WTC11 (cell line): ENCODE data around the gene ZSWIM6. TPM values are rescaled to one million over a fixed set of nuclear protein-coding genes. Genes with fewer than 3 reads are reported as not detected.

Experiments
- ATAC-seq: fragments of 200-7000 bp; cut with Tn5 transposase; 2 replicates; pipeline ENCODE4 v1.10.0; 2021; ENCODE audit warnings: mild to moderate bottlenecking, moderate library complexity
- CTCF ChIA-PET: fragments of 300-600 bp; sonication (Branson Sonifier 250); formaldehyde crosslinking; loops from one replicate; lab custom pipeline; 2021; ENCODE audit warnings: antibody characterized with exemption; lab: Charles Lee
- POLR2A ChIA-PET: fragments of 350-600 bp; sonication (Branson Sonifier 250); formaldehyde crosslinking; loops from one replicate; lab custom pipeline; 2021; ENCODE audit warnings: antibody characterized with exemption; lab: Charles Lee
- DNase-seq: peaks from one replicate; pipeline ENCODE4 v3.0.0; 2021; ENCODE audit warnings: low spot score
- H3K27ac Mint-ChIP-seq: 2 replicates; pipeline ENCODE4 v1.8.0; 2021; ENCODE audit warnings: mixed read lengths
- H3K27me3 Mint-ChIP-seq: 2 replicates; pipeline ENCODE4 v1.8.0; 2021; ENCODE audit warnings: low read depth, mild to moderate bottlenecking, moderate library complexity, mixed read lengths
- H3K36me3 Mint-ChIP-seq: 2 replicates; pipeline ENCODE4 v1.8.0; 2021; ENCODE audit warnings: mixed read lengths
- H3K4me1 Mint-ChIP-seq: 2 replicates; pipeline ENCODE4 v1.8.0; 2022; ENCODE audit warnings: mixed read lengths
- H3K4me3 Mint-ChIP-seq: 2 replicates; pipeline ENCODE4 v1.8.0; 2021; ENCODE audit warnings: mild to moderate bottlenecking, moderate library complexity, mixed read lengths
- H3K9me3 Mint-ChIP-seq: 2 replicates; pipeline ENCODE4 v1.8.0; 2021; ENCODE audit warnings: mixed read lengths
- ELF4 ChIP-seq: sonication (generic); formaldehyde crosslinking; IDR thresholded peaks from 2 replicates; pipeline ENCODE4 v1.8.1; 2022; ENCODE audit warnings: low read depth, mild to moderate bottlenecking, moderate library complexity, missing genetic modification reagents
- FOXP1 ChIP-seq: sonication (generic); formaldehyde crosslinking; IDR thresholded peaks from 2 replicates; pipeline ENCODE4 v1.8.0; 2022; ENCODE audit warnings: missing genetic modification reagents, mild to moderate bottlenecking, moderate library complexity, borderline replicate concordance
- MXD4 ChIP-seq: fragments of 250-450 bp; sonication (Bioruptor Pico); IDR thresholded peaks from 2 replicates; pipeline ENCODE4 v1.8.0; 2021; ENCODE audit warnings: mild to moderate bottlenecking, moderate library complexity, borderline replicate concordance
- RORB ChIP-seq: fragments of 250-450 bp; sonication (Bioruptor Pico); IDR thresholded peaks from 2 replicates; pipeline ENCODE4 v1.9.0; 2021; ENCODE audit warnings: mild to moderate bottlenecking
- TCF7 ChIP-seq: sonication (generic); formaldehyde crosslinking; IDR thresholded peaks from 2 replicates; pipeline ENCODE4 v1.8.0; 2022; ENCODE audit warnings: mild to moderate bottlenecking, low read depth, missing genetic modification reagents, moderate library complexity
- ZNF121 ChIP-seq: sonication (generic); formaldehyde crosslinking; IDR thresholded peaks from 2 replicates; pipeline ENCODE4 v1.8.0; 2023; ENCODE audit warnings: missing genetic modification reagents
- ZNF232 ChIP-seq: sonication (generic); formaldehyde crosslinking; IDR thresholded peaks from 2 replicates; pipeline ENCODE4 v1.8.0; 2022; ENCODE audit warnings: mild to moderate bottlenecking, missing genetic modification reagents
- ZNF263 ChIP-seq: sonication (generic); formaldehyde crosslinking; IDR thresholded peaks from 2 replicates; pipeline ENCODE4 v1.8.1; 2022; ENCODE audit warnings: low read depth, mild to moderate bottlenecking, moderate library complexity, missing genetic modification reagents
- ZNF317 ChIP-seq: sonication (generic); formaldehyde crosslinking; IDR thresholded peaks from 2 replicates; pipeline ENCODE4 v1.8.1; 2023; ENCODE audit warnings: low read depth, mild to moderate bottlenecking, moderate library complexity, missing genetic modification reagents, borderline replicate concordance
- ZNF423 ChIP-seq: fragments of 250-450 bp; sonication (Bioruptor Pico); IDR thresholded peaks from 2 replicates; pipeline ENCODE4 v2.1.2; 2022; ENCODE audit warnings: mild to moderate bottlenecking, moderate library complexity
- ZNF671 ChIP-seq: fragments of 250-450 bp; sonication (Bioruptor Pico); IDR thresholded peaks from 2 replicates; pipeline ENCODE4 v1.8.0; 2021; ENCODE audit warnings: mild to moderate bottlenecking
- total RNA-seq: library from RNA; stranded (reverse); gene quantifications from 3 replicates; pipeline ENCODE4 v1.2.3, GENCODE V29; 2021
- TF ChIP-seq, protein P1 (sequence below): fragments of 250-450 bp; sonication (Bioruptor Pico); IDR thresholded peaks from 2 replicates; pipeline ENCODE4 v1.9.0; 2021; ENCODE audit warnings: moderate library complexity, mild to moderate bottlenecking, inconsistent platforms, borderline replicate concordance
- TF ChIP-seq, protein P2 (sequence below): fragments of 250-450 bp; sonication (Bioruptor Pico); IDR thresholded peaks from 2 replicates; pipeline ENCODE4 v2.1.2; 2022; ENCODE audit warnings: mild to moderate bottlenecking, moderate library complexity
- TF ChIP-seq, protein P3 (sequence below): fragments of 250-450 bp; sonication (Bioruptor Pico); IDR thresholded peaks from 2 replicates; pipeline ENCODE4 v1.8.0; 2021; ENCODE audit warnings: mild to moderate bottlenecking
- TF ChIP-seq, protein P4 (sequence below): sonication (generic); formaldehyde crosslinking; IDR thresholded peaks from 2 replicates; pipeline ENCODE4 v1.8.0; 2023; ENCODE audit warnings: mild to moderate bottlenecking, missing genetic modification reagents
- TF ChIP-seq, protein P5 (sequence below): fragments of 250-450 bp; sonication (Bioruptor Pico); IDR thresholded peaks from 2 replicates; pipeline ENCODE4 v1.9.0; 2021; ENCODE audit warnings: mild to moderate bottlenecking, borderline replicate concordance

The ZSWIM6 gene
- total RNA-seq, 1 experiment from 2014 or later: 12.5 TPM

DNA sequence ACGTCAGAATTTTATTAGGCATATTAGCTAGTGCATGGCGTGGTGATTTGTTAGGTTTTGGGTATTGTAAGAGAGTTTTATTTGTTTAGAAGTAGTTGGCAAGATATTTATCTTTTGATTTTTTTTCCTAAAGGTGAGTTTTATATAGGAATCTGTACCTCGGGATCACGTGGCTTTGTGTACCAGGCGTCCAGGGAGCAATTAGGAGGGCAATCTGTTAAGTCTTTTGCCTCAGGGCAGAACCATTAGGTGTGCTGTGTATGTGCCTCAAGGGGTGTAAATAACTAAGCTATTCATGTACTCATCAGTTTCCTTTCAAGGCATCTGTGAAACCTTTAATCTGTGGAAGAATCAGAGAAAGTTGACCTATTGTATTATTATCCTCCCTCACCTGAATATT, 39.4 kb downstream of the ZSWIM6 start (continued):
- TF ChIP-seq, protein P1, sequence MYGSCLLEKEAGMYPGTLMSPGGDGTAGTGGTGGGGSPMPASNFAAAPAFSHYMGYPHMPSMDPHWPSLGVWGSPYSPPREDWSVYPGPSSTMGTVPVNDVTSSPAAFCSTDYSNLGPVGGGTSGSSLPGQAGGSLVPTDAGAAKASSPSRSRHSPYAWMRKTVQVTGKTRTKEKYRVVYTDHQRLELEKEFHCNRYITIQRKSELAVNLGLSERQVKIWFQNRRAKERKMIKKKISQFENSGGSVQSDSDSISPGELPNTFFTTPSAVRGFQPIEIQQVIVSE: no peak
- TF ChIP-seq, all 79 proteins: peak for 1

DNA sequence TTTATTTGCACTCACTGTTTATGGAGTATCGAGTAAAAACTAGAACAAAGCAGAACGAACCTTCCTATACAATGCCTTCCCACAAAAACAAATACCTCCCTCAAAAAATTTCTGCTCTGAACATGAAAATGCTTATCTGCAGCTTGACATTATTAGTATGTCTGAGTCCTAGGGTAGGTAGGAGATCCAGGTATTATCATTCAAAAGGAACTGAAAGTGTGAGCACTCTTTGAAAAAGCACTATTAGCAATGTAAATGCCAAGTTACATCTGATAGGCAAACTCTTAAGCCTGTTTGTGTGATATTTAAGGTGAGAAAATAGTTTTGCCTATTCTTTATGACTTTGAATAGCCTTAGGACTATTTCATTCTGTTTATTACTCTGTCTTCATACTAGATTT, 47.6 kb downstream of the ZSWIM6 start:
- H3K4me3 Mint-ChIP-seq: peak overlapping the region; percentile 54
- POLR2A ChIA-PET: interaction anchor here (0.7 kb wide), 1 partner anchor 232 kb away, joined by 4 read pairs; no protein-coding TSS in a partner anchor
- peak overlapping the region; percentile 97 for H3K27ac Mint-ChIP-seq
- H3K4me1 Mint-ChIP-seq: peaks cover 33% of the 10 kb centered on the region
- no peaks in the 10 kb centered on the region for H3K27me3 Mint-ChIP-seq
- DNase-seq (no peak), ATAC-seq (peak; percentile 59; the same call in 1 of the 2 replicates)
- CTCF ChIA-PET: no interaction called here
- H3K9me3 Mint-ChIP-seq: no peaks in the 10 kb centered on the region
- TF ChIP-seq, protein P2, sequence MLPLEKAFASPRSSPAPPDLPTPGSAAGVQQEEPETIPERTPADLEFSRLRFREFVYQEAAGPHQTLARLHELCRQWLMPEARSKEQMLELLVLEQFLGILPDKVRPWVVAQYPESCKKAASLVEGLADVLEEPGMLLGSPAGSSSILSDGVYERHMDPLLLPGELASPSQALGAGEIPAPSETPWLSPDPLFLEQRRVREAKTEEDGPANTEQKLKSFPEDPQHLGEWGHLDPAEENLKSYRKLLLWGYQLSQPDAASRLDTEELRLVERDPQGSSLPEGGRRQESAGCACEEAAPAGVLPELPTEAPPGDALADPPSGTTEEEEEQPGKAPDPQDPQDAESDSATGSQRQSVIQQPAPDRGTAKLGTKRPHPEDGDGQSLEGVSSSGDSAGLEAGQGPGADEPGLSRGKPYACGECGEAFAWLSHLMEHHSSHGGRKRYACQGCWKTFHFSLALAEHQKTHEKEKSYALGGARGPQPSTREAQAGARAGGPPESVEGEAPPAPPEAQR (CRISPR knock-in tag): no peak
- TF ChIP-seq, protein P3, sequence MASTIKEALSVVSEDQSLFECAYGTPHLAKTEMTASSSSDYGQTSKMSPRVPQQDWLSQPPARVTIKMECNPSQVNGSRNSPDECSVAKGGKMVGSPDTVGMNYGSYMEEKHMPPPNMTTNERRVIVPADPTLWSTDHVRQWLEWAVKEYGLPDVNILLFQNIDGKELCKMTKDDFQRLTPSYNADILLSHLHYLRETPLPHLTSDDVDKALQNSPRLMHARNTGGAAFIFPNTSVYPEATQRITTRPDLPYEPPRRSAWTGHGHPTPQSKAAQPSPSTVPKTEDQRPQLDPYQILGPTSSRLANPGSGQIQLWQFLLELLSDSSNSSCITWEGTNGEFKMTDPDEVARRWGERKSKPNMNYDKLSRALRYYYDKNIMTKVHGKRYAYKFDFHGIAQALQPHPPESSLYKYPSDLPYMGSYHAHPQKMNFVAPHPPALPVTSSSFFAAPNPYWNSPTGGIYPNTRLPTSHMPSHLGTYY (CRISPR knock-in tag): no peak
- TF ChIP-seq FOXP1 (CRISPR knock-in tag) (no peak), RORB (CRISPR knock-in tag) (no peak)
- TF ChIP-seq, protein P1: no peak
- H3K36me3 Mint-ChIP-seq: no peaks in the 10 kb centered on the region

DNA sequence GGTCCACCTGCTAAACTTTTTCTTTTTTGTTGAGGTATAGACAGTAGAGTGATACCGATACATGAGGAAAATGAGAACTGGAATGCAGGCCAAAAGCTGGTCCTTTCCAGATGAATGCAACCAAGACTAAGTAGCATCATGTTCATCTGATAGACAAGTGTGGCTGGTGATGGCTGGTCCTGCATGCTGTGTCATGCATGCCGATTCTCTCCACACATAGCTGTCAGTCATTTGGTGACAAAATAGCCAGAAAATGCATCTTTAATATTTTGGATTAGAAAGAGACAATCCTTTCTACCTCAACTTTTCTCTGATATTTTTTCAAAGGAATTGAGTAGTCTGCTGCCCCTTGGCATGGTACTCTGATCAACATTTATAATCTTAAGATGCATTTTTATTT, 49.9 kb downstream of the ZSWIM6 start:
- no peak overlapping the region for H3K27ac Mint-ChIP-seq
- POLR2A ChIA-PET: no interaction called here
- H3K4me3 Mint-ChIP-seq: no peak overlapping the region
- TF ChIP-seq ZNF121 (CRISPR knock-in tag) (no peak), MXD4 (CRISPR knock-in tag) (no peak), TCF7 (CRISPR knock-in tag) (no peak), ZNF423 (CRISPR knock-in tag) (no peak), ZNF263 (CRISPR knock-in tag) (no peak)
- TF ChIP-seq, protein P4, sequence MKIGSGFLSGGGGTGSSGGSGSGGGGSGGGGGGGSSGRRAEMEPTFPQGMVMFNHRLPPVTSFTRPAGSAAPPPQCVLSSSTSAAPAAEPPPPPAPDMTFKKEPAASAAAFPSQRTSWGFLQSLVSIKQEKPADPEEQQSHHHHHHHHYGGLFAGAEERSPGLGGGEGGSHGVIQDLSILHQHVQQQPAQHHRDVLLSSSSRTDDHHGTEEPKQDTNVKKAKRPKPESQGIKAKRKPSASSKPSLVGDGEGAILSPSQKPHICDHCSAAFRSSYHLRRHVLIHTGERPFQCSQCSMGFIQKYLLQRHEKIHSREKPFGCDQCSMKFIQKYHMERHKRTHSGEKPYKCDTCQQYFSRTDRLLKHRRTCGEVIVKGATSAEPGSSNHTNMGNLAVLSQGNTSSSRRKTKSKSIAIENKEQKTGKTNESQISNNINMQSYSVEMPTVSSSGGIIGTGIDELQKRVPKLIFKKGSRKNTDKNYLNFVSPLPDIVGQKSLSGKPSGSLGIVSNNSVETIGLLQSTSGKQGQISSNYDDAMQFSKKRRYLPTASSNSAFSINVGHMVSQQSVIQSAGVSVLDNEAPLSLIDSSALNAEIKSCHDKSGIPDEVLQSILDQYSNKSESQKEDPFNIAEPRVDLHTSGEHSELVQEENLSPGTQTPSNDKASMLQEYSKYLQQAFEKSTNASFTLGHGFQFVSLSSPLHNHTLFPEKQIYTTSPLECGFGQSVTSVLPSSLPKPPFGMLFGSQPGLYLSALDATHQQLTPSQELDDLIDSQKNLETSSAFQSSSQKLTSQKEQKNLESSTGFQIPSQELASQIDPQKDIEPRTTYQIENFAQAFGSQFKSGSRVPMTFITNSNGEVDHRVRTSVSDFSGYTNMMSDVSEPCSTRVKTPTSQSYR: no peak
- ATAC-seq: no peak
- no peaks in the 10 kb centered on the region for H3K36me3 Mint-ChIP-seq
- H3K4me1 Mint-ChIP-seq: peaks cover 35% of the 10 kb centered on the region
- no peak for DNase-seq
- CTCF ChIA-PET: no interaction called here
- no peaks in the 10 kb centered on the region for H3K27me3 Mint-ChIP-seq
- no peaks in the 10 kb centered on the region for H3K9me3 Mint-ChIP-seq

DNA sequence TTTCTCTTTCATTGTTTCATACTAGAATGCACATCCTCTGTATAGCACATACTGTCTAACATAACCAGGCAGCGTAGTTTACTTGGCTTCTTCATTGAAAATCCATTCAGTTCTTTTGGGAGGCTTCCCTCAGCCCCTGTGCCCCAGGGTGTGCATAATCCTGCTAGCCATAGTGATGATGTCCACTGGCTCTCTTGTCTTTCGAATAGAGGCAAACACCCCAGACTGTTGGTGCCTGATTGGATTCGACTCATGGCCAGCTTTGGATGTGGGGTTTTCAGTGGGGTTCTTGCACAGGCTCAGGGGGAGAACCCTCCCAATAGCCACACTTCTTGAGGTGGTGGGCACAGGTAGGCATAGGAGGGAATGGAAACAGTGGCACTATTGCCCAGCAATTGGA, 53.6 kb downstream of the ZSWIM6 start:
- Mint-ChIP-seq H3K4me1 (peaks cover 20% of the 10 kb centered on the region), H3K36me3 (no peaks in the 10 kb centered on the region), H3K27me3 (no peaks in the 10 kb centered on the region), H3K4me3 (no peak overlapping the region), H3K9me3 (peaks cover 2% of the 10 kb centered on the region; the same call in 1 of the 2 replicates), H3K27ac (no peak overlapping the region)
- POLR2A ChIA-PET: no interaction called here
- ATAC-seq (no peak), DNase-seq (no peak)
- CTCF ChIA-PET: no interaction called here
- no peak for TF ChIP-seq ZNF671 (CRISPR knock-in tag)
- TF ChIP-seq ZNF232 (CRISPR knock-in tag): no peak
- TF ChIP-seq ZNF317 (CRISPR knock-in tag): no peak
- no peak for TF ChIP-seq MXD4 (CRISPR knock-in tag)
- no peak for TF ChIP-seq TCF7 (CRISPR knock-in tag)
- TF ChIP-seq ELF4 (CRISPR knock-in tag): no peak
- TF ChIP-seq, protein P5, sequence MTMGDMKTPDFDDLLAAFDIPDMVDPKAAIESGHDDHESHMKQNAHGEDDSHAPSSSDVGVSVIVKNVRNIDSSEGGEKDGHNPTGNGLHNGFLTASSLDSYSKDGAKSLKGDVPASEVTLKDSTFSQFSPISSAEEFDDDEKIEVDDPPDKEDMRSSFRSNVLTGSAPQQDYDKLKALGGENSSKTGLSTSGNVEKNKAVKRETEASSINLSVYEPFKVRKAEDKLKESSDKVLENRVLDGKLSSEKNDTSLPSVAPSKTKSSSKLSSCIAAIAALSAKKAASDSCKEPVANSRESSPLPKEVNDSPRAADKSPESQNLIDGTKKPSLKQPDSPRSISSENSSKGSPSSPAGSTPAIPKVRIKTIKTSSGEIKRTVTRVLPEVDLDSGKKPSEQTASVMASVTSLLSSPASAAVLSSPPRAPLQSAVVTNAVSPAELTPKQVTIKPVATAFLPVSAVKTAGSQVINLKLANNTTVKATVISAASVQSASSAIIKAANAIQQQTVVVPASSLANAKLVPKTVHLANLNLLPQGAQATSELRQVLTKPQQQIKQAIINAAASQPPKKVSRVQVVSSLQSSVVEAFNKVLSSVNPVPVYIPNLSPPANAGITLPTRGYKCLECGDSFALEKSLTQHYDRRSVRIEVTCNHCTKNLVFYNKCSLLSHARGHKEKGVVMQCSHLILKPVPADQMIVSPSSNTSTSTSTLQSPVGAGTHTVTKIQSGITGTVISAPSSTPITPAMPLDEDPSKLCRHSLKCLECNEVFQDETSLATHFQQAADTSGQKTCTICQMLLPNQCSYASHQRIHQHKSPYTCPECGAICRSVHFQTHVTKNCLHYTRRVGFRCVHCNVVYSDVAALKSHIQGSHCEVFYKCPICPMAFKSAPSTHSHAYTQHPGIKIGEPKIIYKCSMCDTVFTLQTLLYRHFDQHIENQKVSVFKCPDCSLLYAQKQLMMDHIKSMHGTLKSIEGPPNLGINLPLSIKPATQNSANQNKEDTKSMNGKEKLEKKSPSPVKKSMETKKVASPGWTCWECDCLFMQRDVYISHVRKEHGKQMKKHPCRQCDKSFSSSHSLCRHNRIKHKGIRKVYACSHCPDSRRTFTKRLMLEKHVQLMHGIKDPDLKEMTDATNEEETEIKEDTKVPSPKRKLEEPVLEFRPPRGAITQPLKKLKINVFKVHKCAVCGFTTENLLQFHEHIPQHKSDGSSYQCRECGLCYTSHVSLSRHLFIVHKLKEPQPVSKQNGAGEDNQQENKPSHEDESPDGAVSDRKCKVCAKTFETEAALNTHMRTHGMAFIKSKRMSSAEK (CRISPR knock-in tag): no peak
- TF ChIP-seq, protein P2 (CRISPR knock-in tag): no peak
